ENCODE data around the gene HNRNPUL2.

The HNRNPUL2 gene

DNA sequence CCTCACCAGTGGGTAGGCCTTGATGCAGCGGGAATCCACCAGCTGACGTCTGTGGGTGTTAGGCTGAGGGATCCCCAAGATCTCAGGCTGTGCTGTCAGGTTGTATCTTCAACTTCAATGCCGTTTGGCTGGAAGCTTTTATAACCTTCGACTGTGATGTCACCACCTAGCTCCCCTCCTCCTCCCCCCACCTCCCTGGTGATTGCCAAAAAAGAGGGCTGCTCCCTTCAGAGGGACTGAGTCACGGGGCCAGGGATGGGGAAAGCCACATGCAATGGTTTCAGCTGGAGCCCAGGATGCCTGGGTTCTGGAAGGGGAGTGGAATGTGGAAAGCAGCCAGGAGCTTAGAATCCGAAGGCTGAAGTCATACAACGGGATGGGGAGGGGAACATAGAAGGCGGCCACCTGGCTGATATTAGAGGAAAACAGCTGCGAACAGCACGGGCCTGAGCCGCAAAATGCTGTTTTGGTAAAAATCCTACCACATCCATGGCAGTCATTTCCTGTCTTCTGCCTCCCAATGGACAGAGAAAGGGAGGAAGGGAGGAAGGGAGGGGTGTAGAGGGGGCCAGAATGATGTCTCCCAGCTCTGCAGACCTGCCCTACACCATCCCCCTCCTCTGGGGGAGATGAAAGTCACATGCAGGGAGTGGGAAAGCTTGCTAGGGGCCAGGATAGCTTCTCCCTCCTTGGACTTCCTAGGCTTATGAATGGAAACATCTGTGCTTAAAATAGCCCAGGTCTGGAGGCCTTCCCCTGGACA, 37.7 kb downstream of the HNRNPUL2 start, which contains the start of gene LRRN4CL:
TSS of gene LRRN4CL (minus strand) at position 110 of the 763 bp plus-strand sequence. CDS start 1,022 bp downstream, outside the sequence.
- Histone ChIP-seq H3K4me1 (no peaks in the 10 kb centered on the region), H3K4me3 (ENCODE audit: low read depth, low read length) (no peak within 1 kb of the TSS), H3K27me3 (no peaks in the 10 kb centered on the region), H3K9me3 (no peaks in the 10 kb centered on the region), H3K36me3 (no peaks in the 10 kb centered on the region; the same call in none of the 2 replicates)
- TF ChIP-seq, protein P1, sequence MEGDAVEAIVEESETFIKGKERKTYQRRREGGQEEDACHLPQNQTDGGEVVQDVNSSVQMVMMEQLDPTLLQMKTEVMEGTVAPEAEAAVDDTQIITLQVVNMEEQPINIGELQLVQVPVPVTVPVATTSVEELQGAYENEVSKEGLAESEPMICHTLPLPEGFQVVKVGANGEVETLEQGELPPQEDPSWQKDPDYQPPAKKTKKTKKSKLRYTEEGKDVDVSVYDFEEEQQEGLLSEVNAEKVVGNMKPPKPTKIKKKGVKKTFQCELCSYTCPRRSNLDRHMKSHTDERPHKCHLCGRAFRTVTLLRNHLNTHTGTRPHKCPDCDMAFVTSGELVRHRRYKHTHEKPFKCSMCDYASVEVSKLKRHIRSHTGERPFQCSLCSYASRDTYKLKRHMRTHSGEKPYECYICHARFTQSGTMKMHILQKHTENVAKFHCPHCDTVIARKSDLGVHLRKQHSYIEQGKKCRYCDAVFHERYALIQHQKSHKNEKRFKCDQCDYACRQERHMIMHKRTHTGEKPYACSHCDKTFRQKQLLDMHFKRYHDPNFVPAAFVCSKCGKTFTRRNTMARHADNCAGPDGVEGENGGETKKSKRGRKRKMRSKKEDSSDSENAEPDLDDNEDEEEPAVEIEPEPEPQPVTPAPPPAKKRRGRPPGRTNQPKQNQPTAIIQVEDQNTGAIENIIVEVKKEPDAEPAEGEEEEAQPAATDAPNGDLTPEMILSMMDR (IDR thresholded peaks at IDR 0.05; ENCODE audit: low read depth, low read length), result no peak
- DNase-seq, result no peak

- Histone ChIP-seq H3K9me3 (no peaks in the 10 kb centered on the region), H3K36me3 (no peaks in the 10 kb centered on the region; the same call in none of the 2 replicates), H3K27me3 (no peaks in the 10 kb centered on the region), H3K4me1 (no peaks in the 10 kb centered on the region), H3K4me3 (ENCODE audit: low read depth, low read length) (no peak overlapping the region)
- no peak for DNase-seq
- TF ChIP-seq, protein P1 (IDR thresholded peaks at IDR 0.05; ENCODE audit: low read depth, low read length), result no peak
These were observed 38.8 kb downstream of the HNRNPUL2 start for GRCh38 chr11:62688491-62688890.

DNA sequence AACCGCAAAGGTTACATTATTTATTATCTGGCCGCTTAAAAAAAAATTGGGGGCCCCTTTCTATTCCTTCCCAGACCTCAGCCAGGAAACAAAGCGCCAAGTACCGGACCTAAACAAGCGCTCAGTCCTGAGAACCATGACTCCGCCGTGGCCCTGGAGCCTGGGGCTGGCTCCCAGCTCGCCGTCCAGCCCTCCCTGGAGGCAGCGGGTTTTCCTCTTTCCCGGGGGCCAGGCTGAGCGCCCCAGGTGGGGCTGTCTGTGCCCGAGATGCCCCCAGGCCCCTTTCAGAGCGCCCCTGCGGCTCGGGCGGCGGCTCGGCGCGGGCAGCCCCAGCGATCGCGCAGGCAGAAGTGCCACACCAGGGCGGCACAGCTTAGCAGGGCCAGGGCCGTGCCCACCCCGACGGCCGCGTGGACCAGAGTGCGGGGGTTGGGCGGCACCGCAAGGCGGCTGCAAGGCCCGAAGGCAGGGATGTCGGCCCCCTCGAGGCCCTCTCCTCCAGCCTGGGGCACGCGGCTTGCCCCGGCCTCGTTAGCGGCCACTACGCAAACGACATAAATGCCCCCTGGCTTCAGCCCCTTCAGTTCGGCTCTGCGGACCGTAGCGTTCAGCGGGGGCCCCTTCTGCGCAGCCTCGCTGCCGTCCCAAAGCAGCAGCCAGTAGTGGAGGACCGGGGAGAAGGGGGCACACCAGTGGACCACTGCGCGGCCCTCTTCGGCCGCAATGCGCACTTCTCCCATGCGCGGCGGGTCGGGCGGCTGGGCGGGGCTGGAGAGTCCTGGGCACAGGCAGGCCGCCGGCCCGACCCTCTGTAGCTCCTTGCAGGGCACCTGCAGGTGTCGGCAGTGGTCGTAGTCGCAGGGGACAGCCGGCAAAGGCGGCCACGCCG, 39.5 kb downstream of the HNRNPUL2 start:
- no peaks in the 10 kb centered on the region; the same call in none of the 2 replicates for H3K36me3 ChIP-seq
- H3K4me3 ChIP-seq (ENCODE audit: low read depth, low read length), result no peak overlapping the region
- TF ChIP-seq, protein P1 (IDR thresholded peaks at IDR 0.05; ENCODE audit: low read depth, low read length), result no peak
- DNase-seq, result no peak
- no peaks in the 10 kb centered on the region for H3K27me3 ChIP-seq
- no peaks in the 10 kb centered on the region for H3K9me3 ChIP-seq
- H3K4me1 ChIP-seq, result no peaks in the 10 kb centered on the region

DNA sequence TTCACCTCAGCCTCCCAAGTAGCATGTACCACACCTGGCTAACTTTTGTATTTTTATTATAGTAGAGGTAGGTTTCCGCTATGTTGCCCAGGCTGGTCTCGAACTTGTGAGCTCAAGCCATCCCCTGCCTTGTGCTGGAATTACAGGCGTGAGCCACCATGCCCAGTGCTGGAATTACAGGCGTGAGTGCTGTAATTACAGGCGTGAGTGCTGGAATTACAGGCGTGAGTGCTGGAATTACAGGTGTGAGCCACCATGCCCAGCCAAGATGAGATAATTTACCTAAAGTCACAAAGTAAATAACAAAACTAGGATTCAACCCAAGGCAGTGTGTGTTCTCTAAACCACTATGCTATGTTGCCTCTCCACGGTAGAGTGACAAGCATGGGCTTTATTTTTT, 44.7 kb downstream of the HNRNPUL2 start:
- Histone ChIP-seq H3K9me3 (no peaks in the 10 kb centered on the region), H3K27me3 (no peaks in the 10 kb centered on the region), H3K4me3 (ENCODE audit: low read depth, low read length) (no peak overlapping the region), H3K36me3 (peaks cover under 1% of the 10 kb centered on the region; the same call in 1 of the 2 replicates), H3K4me1 (no peaks in the 10 kb centered on the region; the same call in 1 of the 2 replicates)
- no peak for DNase-seq
- TF ChIP-seq, protein P1 (IDR thresholded peaks at IDR 0.05; ENCODE audit: low read depth, low read length), result no peak

DNA sequence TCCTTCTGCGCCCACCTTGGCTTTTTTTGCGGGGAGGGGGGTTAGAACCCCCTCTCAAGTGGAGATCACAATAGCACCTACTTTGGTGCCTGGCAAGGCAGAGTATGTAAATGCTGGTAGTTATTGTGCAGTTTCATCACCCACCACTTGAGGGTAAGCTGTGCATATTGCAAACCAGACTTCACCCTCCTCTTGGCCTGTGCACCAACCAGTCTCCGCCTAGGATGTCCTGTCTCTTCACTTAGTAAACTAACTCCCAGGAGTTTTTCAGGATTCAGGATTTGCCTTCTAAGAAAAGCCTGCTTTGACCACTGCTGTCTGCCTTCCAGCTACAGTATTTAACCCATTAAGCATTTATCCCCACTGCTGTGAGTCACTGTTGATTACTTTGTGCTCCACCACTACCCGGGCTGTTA, 46.4 kb downstream of the HNRNPUL2 start:
- peak; percentile 56 for DNase-seq

More for the DNA sequence above, 46.4 kb downstream of the HNRNPUL2 start:
- Histone ChIP-seq H3K27me3 (no peaks in the 10 kb centered on the region), H3K4me1 (no peaks in the 10 kb centered on the region; the same call in 1 of the 2 replicates), H3K36me3 (peaks cover 3% of the 10 kb centered on the region; the same call in 1 of the 2 replicates), H3K9me3 (no peaks in the 10 kb centered on the region), H3K4me3 (ENCODE audit: low read depth, low read length) (no peak overlapping the region)
- TF ChIP-seq, protein P1 (IDR thresholded peaks at IDR 0.05; ENCODE audit: low read depth, low read length), result peak; percentile 61
